OCI-LY7 (cell line): ENCODE measurements around the gene TBATA. TPM values are rescaled to one million over a fixed set of nuclear protein-coding genes. Genes with fewer than 3 reads are reported as not detected.

Source experiments
- BruUV-seq: library from RNA; stranded (reverse); fragments of 400-500 nt; replicated peaks from 2 replicates; lab custom pipeline; 2021; lab: Mats Ljungman, UMichigan
- CTCF ChIA-PET: fragments of 300-600 bp; sonication (Branson Sonifier 250); formaldehyde crosslinking; loops from one replicate; lab custom pipeline; 2022; ENCODE audit warnings: antibody characterized with exemption; ENCODE audit not compliant: unreplicated experiment; lab: Charles Lee
- POLR2A ChIA-PET: fragments of 300-600 bp; sonication (Branson Sonifier 250); formaldehyde crosslinking; loops from one replicate; lab custom pipeline; 2022; ENCODE audit warnings: antibody characterized with exemption; lab: Charles Lee
- DNase-seq: peaks from one replicate; pipeline ENCODE4 v3.0.0-alpha.2; 2015; ENCODE audit warnings: low spot score
- H2AFZ ChIP-seq: fragments of 200-600 bp; sonication (generic), shearing (Covaris generic); 2 replicates; pipeline ENCODE4 v1.6.1; 2014; ENCODE audit warnings: mild to moderate bottlenecking, antibody characterized with exemption, low read length, moderate library complexity
- H3K27ac ChIP-seq: fragments of 200-600 bp; sonication (generic); 2 replicates; pipeline ENCODE4 v1.5.1; 2014; ENCODE audit warnings: mixed run types, low read depth, mild to moderate bottlenecking, moderate library complexity, low read length, inconsistent platforms; ENCODE audit not compliant: poor library complexity, severe bottlenecking
- H3K36me3 ChIP-seq: fragments of 200-600 bp; sonication (generic); 2 replicates; pipeline ENCODE4 v1.6.1; 2014; ENCODE audit warnings: mild to moderate bottlenecking, antibody characterized with exemption, low read length, moderate library complexity, mixed read lengths; ENCODE audit not compliant: insufficient read depth
- H3K4me1 ChIP-seq: fragments of 200-600 bp; sonication (generic); 2 replicates; pipeline ENCODE4 v1.5.1; 2014; ENCODE audit warnings: mild to moderate bottlenecking, low read length; ENCODE audit not compliant: insufficient read depth, poor library complexity, severe bottlenecking
- H3K4me2 ChIP-seq: fragments of 200-600 bp; sonication (generic); 2 replicates; pipeline ENCODE4 v1.6.1; 2014; ENCODE audit warnings: mild to moderate bottlenecking, low read length
- H3K4me3 ChIP-seq: fragments of 200-600 bp; sonication (generic); 2 replicates; pipeline ENCODE4 v1.5.1; 2014; ENCODE audit warnings: mild to moderate bottlenecking, low read depth, low read length; ENCODE audit not compliant: poor library complexity, severe bottlenecking
- H3K79me2 ChIP-seq: fragments of 200-600 bp; sonication (generic); 2 replicates; pipeline ENCODE4 v1.6.1; 2016; ENCODE audit warnings: low read depth, mild to moderate bottlenecking, low read length, moderate library complexity, mixed read lengths; ENCODE audit not compliant: insufficient read depth
- H3K9me2 ChIP-seq: fragments of 200-600 bp; sonication (generic); 2 replicates; pipeline ENCODE4 v1.6.1; 2016; ENCODE audit warnings: mild to moderate bottlenecking, low read length, mixed read lengths; ENCODE audit not compliant: insufficient read depth
- H3K9me3 ChIP-seq: fragments of 200-600 bp; sonication (generic); 2 replicates; pipeline ENCODE4 v1.6.1; 2014; ENCODE audit warnings: mild to moderate bottlenecking, mixed run types, low read length, mixed read lengths
- H4K20me1 ChIP-seq: fragments of 200-600 bp; sonication (generic); 2 replicates; pipeline ENCODE4 v1.6.1; 2014; ENCODE audit warnings: mild to moderate bottlenecking, antibody characterized with exemption, low read length, moderate library complexity, mixed read lengths; ENCODE audit not compliant: insufficient read depth
- CTCF ChIP-seq: fragments of 200-600 bp; sonication (generic); conservative IDR thresholded peaks from 2 replicates; pipeline ENCODE4 v1.5.1; 2014; ENCODE audit warnings: mild to moderate bottlenecking, antibody characterized with exemption, low read length, moderate library complexity, mixed read lengths
- EZH2phosphoT487 ChIP-seq: fragments of 200-600 bp; sonication (generic); IDR thresholded peaks from 2 replicates; pipeline ENCODE4 v1.6.1; 2018; ENCODE audit warnings: low read depth, borderline replicate concordance, mild to moderate bottlenecking, mixed run types, antibody characterized with exemption, low read length, moderate library complexity, mixed read lengths
- intact Hi-C: fragments of 100-400 bp; cut with micrococcal nuclease; formaldehyde crosslinking; loops from one replicate; pipeline ENCODE4 v1.10.0; 2022; ENCODE audit not compliant: unreplicated experiment
- total RNA-seq, 2 experiments: library from RNA; depleted of rRNA in 1 of 2; stranded (reverse); fragments of >200 nt in 1 of 2; shearing (Covaris generic) in 1 of 2; gene quantifications; 2 replicates each; pipeline ENCODE4 v1.2.3, GENCODE V29; 2014 to 2022

The TBATA gene
- total RNA-seq, 2 experiments from 2014 or later = not detected

- no peaks in the 10 kb centered on the region for H4K20me1 ChIP-seq
- intact Hi-C loops = no loop called here
- BruUV-seq = no TSS peak
- H3K4me2 ChIP-seq = no peak overlapping the region
- no peaks in the 10 kb centered on the region for H3K4me1 ChIP-seq
- no peak for DNase-seq
- H2AFZ ChIP-seq = no peak overlapping the region
- H3K79me2 ChIP-seq = no peaks in the 10 kb centered on the region
- CTCF ChIA-PET = no interaction called here
- POLR2A ChIA-PET = no interaction called here
- H3K27ac ChIP-seq = no peak overlapping the region
- no peaks in the 10 kb centered on the region for H3K9me2 ChIP-seq
- H3K36me3 ChIP-seq = no peaks in the 10 kb centered on the region
- no peaks in the 10 kb centered on the region for H3K9me3 ChIP-seq
- TF ChIP-seq CTCF = no peak
- TF ChIP-seq EZH2phosphoT487 = no peak
- no peak overlapping the region for H3K4me3 ChIP-seq
These were observed 19.2 kb upstream of the TBATA start for GRCh38 chr10:70804421-70804808.

- no peak overlapping the region for H3K4me2 ChIP-seq
- H3K9me2 ChIP-seq = no peaks in the 10 kb centered on the region
- no peaks in the 10 kb centered on the region for H4K20me1 ChIP-seq
- DNase-seq = no peak
- no peaks in the 10 kb centered on the region for H3K36me3 ChIP-seq
- no peaks in the 10 kb centered on the region for H3K9me3 ChIP-seq
- no peak overlapping the region for H3K27ac ChIP-seq
- BruUV-seq = no TSS peak
- H3K4me1 ChIP-seq = no peaks in the 10 kb centered on the region
- ChIA-PET CTCF (no interaction called here), POLR2A (no interaction called here)
- no peak for TF ChIP-seq EZH2phosphoT487
- TF ChIP-seq CTCF = no peak
- H2AFZ ChIP-seq = no peak overlapping the region
- no peak overlapping the region for H3K4me3 ChIP-seq
- intact Hi-C loops = no loop called here
- H3K79me2 ChIP-seq = no peaks in the 10 kb centered on the region
These were observed 18.7 kb upstream of the TBATA start for GRCh38 chr10:70803775-70804420.

- Histone ChIP-seq H3K4me3 (no peak overlapping the region), H3K79me2 (no peaks in the 10 kb centered on the region), H3K9me2 (no peaks in the 10 kb centered on the region), H3K36me3 (no peaks in the 10 kb centered on the region), H3K4me1 (no peaks in the 10 kb centered on the region), H3K4me2 (no peak overlapping the region), H4K20me1 (no peaks in the 10 kb centered on the region), H3K27ac (no peak overlapping the region), H2AFZ (no peak overlapping the region), H3K9me3 (no peaks in the 10 kb centered on the region)
- POLR2A ChIA-PET = no interaction called here
- DNase-seq = no peak
- TF ChIP-seq CTCF (no peak), EZH2phosphoT487 (no peak)
- CTCF ChIA-PET = no interaction called here
- intact Hi-C loops = no loop called here
- no TSS peak for BruUV-seq
These were observed 16.7 kb upstream of the TBATA start for GRCh38 chr10:70801854-70802253.
